Inferior parietal cortex (tissue), 1 donor: ENCODE results near the gene PTTG1.
"Not testable (repeated sequence)": the region's sequence is repeated elsewhere in the genome, so short reads cannot be mapped to it uniquely, and the experiment has no call there.

Experiments used
- DNase-seq: peaks from one replicate; pipeline ENCODE4 v3.0.0-alpha.2; 2016; ENCODE audit errors: extremely low spot score

The PTTG1 gene

GRCh38 chr5:160423099-160423498 is 1.4 kb downstream of the PTTG1 start:
- DNase-seq: no peak

GRCh38 chr5:160427607-160428006 is 6.0 kb downstream of the PTTG1 start:
- DNase-seq: no peak

- no peak for DNase-seq
These were observed 10.5 kb downstream of the PTTG1 start for GRCh38 chr5:160432196-160432595.

DNA sequence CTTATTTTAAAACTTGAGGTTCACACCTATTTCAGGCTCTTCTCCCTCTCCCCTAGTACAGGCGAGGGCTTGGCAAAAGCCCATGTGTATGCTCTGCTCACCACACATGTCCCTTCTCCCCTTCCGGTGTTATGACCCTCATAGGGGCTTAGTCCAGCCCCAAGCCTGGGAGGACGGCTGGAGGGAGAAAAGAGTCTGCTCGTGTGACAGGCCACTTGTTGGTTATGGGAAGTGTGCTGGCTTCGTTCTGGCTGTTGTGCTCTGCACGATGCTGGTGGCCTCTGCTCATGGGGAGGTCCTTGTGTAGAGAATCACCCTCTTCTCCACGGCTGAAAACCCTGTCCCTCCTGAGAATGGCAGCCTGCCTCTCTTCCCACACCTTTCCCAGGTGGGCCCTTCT is 11.1 kb downstream of the PTTG1 start:
- no peak for DNase-seq

- peak; percentile 41 for DNase-seq
These were observed 12.4 kb downstream of the PTTG1 start for GRCh38 chr5:160434022-160434531.

GRCh38 chr5:160435532-160435931 is 13.9 kb downstream of the PTTG1 start:
- DNase-seq: no peak

GRCh38 chr5:160436017-160436416 is 14.4 kb downstream of the PTTG1 start:
- DNase-seq: no peak

- DNase-seq: not testable (repeated sequence)
These were observed 15.0 kb downstream of the PTTG1 start for GRCh38 chr5:160436661-160437060.

- no peak for DNase-seq
These were observed 15.6 kb downstream of the PTTG1 start for GRCh38 chr5:160437271-160437670.

GRCh38 chr5:160438316-160439204 is 16.9 kb downstream of the PTTG1 start:
- DNase-seq: peak; percentile 81

GRCh38 chr5:160439205-160439600 is 17.5 kb downstream of the PTTG1 start:
- peak; percentile 93 for DNase-seq

DNA sequence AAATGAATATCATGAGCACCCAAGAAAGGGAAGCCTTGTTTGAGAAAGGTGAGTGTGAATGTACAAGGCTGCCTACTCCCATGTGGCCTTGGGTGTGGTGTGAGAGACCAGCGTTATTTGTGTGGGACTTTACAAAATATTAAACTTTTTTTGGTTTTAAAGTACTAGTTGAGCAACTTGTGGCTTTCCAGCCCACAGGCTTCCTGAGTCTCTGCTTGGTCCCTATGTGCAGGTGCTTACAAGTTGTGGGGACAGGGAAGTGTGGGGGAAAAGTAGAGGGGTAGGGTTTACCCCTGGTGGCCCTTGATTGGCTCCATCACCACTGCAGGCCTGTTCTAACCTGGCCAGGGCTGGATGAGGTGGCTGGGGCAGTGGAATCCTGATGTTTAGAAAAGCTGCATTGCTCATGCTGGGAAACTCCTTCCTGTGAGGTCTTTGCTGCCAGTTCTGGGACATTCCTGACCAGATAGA is 19.7 kb downstream of the PTTG1 start:
- DNase-seq: no peak

DNA sequence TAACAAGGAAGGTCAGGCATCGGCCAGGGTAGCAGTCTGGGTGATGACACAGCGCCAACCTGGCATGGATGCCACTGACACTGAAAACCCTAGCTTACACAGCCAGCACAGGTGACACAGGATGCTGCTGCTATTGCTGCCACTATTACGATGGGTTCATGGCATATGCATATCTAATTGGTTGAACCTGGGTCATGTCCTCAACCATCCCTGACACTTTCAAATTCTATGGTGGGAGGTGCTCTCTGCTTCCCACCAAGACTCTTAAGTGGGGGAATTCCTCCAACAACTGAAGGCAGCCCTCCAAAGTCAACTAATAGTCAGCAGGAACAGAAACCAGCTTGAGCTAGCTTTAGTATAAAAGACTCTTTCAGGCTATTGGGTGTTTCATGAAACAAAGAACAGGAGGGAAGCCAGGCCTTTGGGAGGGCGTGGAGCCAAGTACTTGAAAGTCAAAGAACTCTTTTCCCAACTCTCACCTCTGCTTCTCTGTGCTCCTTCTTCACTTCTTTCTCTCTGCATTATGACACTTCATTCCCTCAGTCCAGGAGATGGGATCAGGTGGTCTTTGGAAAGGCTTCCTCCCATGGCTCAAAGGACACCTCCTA is 21.3 kb downstream of the PTTG1 start:
- DNase-seq: no peak

GRCh38 chr5:160444407-160444806 is 22.8 kb downstream of the PTTG1 start:
- DNase-seq: no peak

- no peak for DNase-seq
These were observed 23.5 kb downstream of the PTTG1 start for GRCh38 chr5:160445132-160445531.

DNA sequence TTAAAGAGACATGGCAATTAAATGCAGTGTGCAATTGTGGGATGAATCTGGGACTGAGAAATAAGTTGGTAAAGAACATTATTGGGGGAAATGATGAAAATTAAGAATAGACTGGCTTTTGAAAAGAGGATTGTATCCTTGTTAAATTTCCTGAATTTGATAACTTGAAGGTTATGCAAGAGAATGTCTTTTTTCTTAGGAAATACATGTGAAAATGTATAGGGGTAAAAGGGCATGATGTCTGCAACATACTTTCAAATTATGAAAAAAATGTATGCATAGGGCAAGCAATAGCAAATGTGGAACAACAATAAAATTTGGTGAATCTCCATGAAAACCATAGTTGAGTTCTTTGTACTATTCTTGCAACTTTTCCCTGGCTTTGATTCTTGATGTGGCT is 24.1 kb downstream of the PTTG1 start:
- no peak for DNase-seq

DNA sequence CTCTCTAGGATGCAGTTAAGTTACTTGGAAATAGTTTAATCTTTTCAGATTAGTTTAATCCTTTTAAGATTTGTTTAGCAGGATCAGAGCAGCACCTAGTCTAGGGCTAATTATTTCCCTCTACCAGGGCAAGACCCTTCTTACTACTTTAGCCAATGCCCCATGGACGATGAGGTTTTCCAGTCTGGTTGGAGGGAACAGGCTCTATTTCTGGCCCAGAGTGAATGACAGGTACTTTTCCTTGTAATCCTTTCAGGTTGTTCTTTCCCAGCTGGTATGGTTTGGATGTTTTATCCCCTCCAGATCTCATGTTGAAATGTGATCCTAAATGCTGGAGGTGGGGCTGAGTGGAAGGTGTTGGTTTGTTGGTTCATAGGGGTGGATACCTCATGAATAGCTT is 27.2 kb downstream of the PTTG1 start:
- no peak for DNase-seq

GRCh38 chr5:160449458-160449857 is 27.8 kb downstream of the PTTG1 start:
- no peak for DNase-seq

DNA sequence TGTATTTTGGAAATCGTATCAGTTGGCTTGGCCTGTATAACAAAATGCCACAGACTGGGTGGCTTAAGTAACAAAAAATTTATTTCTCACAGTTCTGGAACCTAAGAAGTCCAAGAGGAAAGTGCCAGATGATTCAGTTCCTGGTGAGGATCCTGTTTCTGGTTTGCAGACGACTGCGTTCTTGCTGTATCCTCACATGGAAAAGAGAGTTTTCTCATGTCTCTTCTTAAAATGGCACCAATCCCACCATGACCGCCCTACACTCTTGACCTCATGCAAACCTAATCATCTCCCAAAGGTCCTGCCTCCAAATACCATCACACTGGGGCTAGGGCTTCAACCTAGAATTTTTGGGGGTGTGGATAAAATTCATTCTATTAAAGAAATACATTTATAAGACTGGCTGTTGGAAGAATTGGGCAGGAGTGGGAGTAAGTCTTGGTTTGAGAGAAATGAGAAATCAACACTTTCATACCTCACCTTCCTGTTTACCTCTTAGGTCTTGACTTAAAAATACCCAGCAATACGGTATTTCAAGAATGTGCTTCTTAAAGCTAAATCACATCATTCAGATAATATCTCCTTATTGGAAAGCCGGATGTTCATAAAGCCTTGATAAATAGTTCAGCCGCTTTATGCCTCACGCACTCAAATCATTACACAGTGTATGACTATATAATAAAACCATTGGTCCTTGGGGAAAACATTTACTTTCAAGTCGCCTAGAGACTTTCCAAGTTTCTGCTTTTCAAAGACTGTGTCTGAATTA is 28.7 kb downstream of the PTTG1 start:
- DNase-seq: no peak

GRCh38 chr5:160451281-160451680 is 29.6 kb downstream of the PTTG1 start:
- DNase-seq: no peak

- no peak for DNase-seq
These were observed 30.4 kb downstream of the PTTG1 start for GRCh38 chr5:160452036-160452435.

DNA sequence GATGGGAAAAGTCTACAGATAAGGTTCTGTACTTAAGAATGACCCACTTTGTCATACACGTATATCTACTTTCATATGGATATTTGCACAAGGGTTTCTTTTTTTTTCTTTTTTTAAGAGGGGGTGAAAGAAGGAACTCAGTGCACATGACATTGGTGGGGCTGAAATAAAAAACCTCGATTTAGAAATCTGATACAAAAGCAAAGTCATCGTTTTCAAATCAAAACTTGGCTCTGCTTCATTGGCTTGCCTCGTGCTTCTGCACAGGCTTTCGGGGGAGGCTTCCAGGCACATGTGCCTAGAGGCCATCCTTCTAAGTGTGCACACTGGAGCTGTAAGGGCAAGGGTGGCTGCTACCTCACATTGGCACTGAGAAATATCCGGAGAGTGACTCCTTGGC is 31.1 kb downstream of the PTTG1 start:
- no peak for DNase-seq
